HFF-Myc (cell line): Measurements from ENCODE around the gene DUSP10.

Source experiments
- DNase-seq: peaks from one replicate; pipeline ENCODE4 v3.0.0-alpha.2; 2011; ENCODE audit warnings: low read depth; ENCODE audit errors: extremely low read depth
- H3K4me3 ChIP-seq: replicated peaks from 2 replicates; pipeline ENCODE4 v1.5.1; 2011; ENCODE audit warnings: low read depth, mild to moderate bottlenecking, control low read depth, low read length
- TF ChIP-seq, protein P1 (sequence below): IDR thresholded peaks from 2 replicates; pipeline ENCODE4 v1.5.1; 2012; ENCODE audit warnings: mild to moderate bottlenecking, low read depth, low read length, control low read depth; ENCODE audit errors: missing control alignments

The DUSP10 gene

DNA sequence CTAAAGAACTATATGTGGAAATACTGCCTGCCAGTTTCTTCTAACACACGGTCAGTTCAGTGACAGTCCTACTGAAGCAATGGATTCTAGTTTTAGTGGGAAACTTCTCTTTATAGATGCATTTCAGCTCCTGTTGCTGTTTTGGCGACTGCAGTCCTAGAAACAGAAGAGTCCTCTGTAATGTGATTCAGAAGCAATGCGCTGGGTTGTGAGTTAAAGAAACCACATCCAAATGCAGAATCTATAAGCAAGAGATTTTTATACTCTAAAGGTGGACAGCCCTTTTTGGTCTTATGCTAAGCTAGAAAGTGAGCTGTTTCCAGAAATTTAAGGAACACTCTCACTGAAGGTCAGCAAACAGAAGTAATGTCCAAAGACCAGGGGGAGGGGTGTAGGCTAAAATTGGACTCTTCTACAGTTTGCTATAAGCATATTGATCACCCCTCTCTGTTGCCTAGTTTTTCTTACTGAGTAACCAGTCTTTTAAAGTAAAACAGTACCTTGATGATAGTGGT is 30.8 kb downstream of the DUSP10 start:
- TF ChIP-seq, protein P1, sequence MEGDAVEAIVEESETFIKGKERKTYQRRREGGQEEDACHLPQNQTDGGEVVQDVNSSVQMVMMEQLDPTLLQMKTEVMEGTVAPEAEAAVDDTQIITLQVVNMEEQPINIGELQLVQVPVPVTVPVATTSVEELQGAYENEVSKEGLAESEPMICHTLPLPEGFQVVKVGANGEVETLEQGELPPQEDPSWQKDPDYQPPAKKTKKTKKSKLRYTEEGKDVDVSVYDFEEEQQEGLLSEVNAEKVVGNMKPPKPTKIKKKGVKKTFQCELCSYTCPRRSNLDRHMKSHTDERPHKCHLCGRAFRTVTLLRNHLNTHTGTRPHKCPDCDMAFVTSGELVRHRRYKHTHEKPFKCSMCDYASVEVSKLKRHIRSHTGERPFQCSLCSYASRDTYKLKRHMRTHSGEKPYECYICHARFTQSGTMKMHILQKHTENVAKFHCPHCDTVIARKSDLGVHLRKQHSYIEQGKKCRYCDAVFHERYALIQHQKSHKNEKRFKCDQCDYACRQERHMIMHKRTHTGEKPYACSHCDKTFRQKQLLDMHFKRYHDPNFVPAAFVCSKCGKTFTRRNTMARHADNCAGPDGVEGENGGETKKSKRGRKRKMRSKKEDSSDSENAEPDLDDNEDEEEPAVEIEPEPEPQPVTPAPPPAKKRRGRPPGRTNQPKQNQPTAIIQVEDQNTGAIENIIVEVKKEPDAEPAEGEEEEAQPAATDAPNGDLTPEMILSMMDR: no peak
- H3K4me3 ChIP-seq: no peak overlapping the region
- DNase-seq: no peak

DNA sequence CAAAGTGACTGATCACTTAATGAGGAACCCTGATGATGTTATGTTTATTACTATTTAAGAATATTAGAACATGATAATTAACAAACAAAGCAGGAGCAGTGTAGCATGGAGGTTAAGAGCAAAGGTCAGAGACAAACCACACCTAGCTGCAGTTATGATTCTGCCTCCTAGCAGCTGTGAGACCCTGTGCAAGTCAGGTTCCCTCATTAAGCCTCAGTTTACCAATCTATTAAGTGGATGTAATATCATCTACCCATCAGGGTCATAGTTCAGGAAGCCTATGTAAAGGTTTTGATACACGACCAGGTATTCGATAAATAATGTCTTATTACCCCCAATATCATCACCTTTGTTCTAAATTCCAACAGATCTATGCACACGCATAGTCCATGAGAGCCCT is 32.0 kb downstream of the DUSP10 start:
- no peak overlapping the region for H3K4me3 ChIP-seq
- TF ChIP-seq, protein P1: no peak
- DNase-seq: no peak

DNA sequence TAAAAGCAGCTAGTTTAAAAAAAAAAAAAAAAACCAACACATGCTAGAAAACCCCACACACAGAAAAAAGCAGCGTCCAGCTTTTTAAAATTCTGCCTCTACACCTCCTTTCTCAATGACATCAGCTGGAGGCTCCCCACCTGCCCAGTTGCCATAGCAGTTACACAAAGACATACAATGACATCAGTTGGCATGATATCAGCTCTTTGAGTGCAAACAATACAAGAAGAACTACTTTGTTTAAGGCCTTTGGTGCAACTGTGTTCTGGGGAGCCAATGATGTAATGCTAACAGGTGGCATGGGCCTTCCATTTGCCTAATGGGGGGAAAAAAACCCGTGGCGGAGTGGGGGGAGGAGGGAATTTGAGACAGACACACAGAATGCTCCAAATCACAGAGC is 32.9 kb downstream of the DUSP10 start:
- DNase-seq: no peak
- TF ChIP-seq, protein P1: no peak
- no peak overlapping the region for H3K4me3 ChIP-seq

DNA sequence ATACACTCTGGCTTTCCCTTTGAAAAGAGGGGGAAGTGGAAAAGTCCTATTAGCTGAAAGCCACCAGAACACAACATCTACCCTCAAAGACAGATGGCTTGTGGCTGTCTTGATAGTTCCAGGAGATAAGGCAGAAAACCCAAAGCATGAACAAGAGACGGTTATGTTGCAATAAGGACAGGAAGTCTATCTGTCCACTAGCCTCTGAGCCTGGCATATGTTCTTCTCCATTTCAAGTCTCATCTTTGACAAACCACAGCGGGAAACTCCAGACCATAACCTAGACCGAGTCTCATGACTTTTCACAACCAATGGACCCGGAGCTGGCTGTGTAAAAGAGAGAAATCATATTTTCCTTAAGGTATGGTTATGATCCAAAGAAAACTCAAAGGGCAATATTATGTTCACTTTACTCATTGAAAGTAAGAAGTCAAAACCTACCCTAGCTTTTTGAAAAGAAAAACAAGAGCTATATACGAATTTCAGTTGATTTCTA is 33.8 kb downstream of the DUSP10 start:
- no peak for DNase-seq
- no peak overlapping the region for H3K4me3 ChIP-seq
- TF ChIP-seq, protein P1: no peak

DNA sequence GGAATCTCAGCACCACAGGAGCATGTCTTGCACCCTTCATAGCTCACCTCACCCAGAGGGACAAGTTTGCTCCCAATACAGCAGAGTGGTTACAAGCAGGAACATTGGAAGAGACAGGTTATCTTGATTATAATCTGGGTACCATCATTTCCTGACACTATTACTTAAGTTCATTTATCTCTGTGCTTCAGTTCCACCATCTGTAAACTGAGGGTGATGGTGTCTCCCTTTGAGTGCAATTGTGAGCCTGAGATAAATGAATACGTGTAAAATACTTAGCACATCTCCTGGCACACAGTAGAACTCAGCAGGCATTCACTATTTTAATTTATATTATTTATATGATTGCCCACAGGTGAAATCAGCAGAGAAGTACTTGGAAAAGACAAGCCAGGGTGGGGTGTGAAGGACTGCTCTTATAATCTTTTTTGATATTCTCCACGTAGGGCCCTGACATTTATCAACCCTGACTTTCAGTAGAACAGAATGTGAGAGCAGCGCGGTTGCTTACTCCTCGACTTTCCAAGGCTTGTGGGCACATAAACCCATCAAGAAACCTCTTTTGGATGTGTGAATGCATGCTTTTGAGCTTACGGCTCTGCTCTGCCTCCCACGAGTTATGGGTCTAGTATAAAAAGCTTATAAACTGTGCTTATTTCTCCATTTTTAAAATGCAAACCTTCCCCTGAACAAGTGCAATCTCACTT is 34.9 kb downstream of the DUSP10 start:
- no peak overlapping the region for H3K4me3 ChIP-seq
- no peak for DNase-seq
- TF ChIP-seq, protein P1: no peak

DNA sequence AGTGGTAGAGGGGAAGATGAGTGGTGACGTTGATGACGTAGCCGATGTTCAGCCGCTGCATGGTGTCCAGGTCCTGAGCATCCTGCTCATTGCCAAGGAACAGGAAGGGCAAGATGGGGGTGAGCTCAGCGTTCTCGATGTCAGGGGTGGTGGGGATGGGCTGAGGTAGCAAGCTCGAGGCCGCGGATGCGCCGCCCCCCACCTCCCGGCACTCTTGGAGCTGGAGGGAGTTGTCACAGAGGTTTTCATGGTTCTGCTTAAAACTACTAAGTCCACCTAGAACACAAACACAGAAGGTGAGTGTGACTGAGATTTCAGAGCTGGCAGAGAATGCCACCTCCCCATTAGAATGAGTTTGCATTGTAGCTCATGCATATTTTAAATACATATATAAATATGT is 35.7 kb downstream of the DUSP10 start:
- no peak overlapping the region for H3K4me3 ChIP-seq
- no peak for DNase-seq
- TF ChIP-seq, protein P1: no peak
